Right lobe of liver (tissue), 4 donors: ENCODE data around the gene RPL19.

Experiments used
- CTCF ChIP-seq, 4 donors: fragments of 200-600 bp in 3 of 4; fragments of 450-650 bp in 1 of 4; IDR thresholded peaks; one replicate each; pipeline versions ENCODE4 v1.5.1 to v1.8.0; 2016 to 2022; ENCODE audit warnings: antibody characterized with exemption in 4 of 4, mild to moderate bottlenecking in 2 of 4
- POLR2A ChIP-seq: fragments of 450-650 bp; IDR thresholded peaks from one replicate; pipeline ENCODE4 v1.6.1; 2017; ENCODE audit warnings: antibody characterized with exemption, mild to moderate bottlenecking
- donor health status: DM: no; HTN: no; CAD: no.
- donor health status: DM: no; HTN: no; CAD: no.
- donor health status: DM: no; HTN: yes; CAD: no.

DNA sequence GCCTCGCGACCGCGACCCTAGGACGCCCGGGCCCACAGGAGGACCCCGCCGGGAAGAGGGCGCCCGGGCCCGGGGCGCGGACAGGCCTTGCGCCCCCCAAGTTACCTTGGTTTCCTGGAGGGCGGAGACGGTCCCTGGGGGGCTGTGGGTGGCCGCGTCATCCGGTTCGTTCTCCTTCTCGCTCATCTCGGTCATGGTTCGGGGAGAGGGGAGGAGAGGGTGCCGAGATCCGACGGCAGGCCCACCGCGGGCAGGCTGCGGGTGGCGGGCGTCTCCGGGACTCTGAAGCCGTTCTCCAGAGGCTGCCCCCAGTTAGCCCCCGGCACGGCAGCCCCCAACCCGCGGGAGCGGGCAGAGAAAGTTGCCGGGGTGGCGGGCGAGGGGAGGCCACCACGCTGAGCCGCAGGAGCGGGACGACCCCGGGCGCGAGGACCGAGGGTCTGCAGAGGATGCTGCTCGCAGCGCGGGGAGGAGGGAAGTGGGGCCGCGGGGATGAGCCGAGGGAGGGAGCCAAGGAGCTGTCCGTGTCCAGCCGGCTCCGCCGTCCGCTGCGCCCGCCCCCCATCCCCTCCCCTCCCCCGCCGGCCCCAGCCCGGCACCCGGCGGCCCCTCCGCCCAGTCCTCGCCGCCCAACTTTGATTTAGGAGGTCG, 25.4 kb downstream of the RPL19 start, which contains the start of gene STAC2:
- TF ChIP-seq CTCF (IDR thresholded peaks at IDR 0.05) (no peak), POLR2A (no peak)
